NCI-H2171 treated with DMSO at 0.1 percent for 48 hours (cell line): ENCODE data around the gene RIMKLA.

Experiments
- DNase-seq: peaks from one replicate; lab custom pipeline; 2025; lab: John Stamatoyannopoulos, UW

The RIMKLA gene

GRCh38 chr1:42380586-42381279 lies at the start of gene RIMKLA:
Gene RIMKLA, plus strand, starts transcription at chr1:42380792. Its CDS starts 143 bp downstream, at chr1:42380935.
- DNase-seq: peak; percentile 77

DNA sequence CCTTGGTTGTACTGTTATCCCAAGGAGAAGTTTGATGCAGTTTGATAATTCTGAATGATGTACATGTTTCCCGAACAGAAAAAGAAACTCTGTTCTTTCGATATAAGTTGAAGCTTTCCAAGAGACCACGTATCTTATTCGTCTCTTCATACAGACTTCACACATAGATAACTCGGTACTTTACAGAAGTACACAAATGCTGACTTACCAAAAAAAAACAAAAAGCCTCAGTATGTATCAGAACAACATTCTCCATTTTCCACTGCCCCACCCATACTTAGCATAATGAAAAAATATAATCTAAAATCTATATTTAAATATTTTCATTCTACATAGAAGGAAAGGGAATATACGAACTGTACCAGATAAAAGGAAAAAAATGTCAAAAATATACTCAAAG lies 47.7 kb upstream of the RIMKLA start:
- DNase-seq: no peak

DNA sequence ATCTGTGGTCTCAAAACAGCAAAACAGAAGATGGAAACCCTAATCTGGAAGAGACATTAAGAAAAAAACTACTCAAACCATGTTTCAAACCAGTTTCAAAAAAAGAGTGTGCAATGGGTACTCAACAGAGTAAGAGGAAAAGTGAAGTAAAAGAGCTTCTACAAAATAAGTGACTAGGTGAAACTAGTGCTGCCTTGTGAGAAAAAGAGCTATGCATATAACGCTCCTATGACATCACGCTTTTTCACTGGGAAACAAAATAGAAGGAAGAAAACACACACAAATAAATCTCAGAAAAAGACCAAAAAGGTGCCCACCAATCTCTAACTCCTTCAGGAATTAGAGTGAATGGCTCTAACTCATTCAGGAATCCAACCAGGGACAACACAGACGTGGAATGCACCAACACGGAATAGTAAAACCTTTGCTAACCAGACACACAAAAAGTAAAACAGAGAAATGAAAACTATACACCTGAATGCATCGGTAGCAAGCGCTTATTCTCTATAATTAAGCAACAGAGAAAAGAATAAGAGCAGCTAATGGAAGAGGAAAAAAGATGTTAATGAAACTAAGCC lies 46.8 kb upstream of the RIMKLA start:
- DNase-seq: no peak

GRCh38 chr1:42334240-42335049 lies 46.1 kb upstream of the RIMKLA start:
- peak; percentile 70 for DNase-seq

DNA sequence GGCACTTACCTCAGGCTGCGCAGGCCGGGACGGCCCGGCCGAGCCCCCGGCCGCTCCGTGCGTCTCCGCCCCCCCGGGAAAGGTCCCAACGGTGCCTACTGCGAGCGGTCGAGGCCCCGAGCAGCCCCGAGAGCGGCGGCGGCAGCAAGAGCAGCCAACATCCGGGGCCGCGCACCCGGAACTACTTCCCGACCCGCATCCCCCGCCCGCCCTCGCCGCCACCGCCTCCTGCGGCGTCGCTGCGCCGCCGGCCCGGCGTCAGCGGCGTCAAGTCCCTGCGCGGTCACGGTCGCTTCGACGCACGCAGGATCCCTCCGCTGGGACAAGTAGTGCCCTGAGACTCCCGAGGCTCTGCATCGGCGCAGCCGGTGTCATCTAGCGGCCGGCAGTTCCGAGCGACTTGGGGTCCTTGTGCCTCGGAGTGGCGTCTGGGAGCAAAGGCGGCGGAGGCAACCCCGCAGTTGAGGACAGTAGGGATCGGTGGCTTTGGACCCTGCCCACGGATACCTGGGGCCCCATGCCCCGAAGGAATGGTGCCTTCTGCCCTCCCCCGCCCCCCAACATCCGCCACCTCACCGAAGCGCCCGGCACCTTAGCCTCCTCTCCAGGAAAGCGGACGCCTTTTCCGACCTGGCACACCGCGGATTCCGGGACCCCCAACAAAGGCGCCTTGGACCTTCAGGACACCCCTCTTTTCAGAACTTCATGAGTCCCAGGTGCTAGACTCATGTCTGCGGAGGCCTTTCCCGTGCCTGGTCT lies 45.4 kb upstream of the RIMKLA start, which contains the start of gene FOXJ3:
Gene FOXJ3, minus strand, starts transcription at position 186 of the 759 bp plus-strand sequence. CDS start 24,142 bp downstream, outside the sequence.
- peak; percentile 86 for DNase-seq

DNA sequence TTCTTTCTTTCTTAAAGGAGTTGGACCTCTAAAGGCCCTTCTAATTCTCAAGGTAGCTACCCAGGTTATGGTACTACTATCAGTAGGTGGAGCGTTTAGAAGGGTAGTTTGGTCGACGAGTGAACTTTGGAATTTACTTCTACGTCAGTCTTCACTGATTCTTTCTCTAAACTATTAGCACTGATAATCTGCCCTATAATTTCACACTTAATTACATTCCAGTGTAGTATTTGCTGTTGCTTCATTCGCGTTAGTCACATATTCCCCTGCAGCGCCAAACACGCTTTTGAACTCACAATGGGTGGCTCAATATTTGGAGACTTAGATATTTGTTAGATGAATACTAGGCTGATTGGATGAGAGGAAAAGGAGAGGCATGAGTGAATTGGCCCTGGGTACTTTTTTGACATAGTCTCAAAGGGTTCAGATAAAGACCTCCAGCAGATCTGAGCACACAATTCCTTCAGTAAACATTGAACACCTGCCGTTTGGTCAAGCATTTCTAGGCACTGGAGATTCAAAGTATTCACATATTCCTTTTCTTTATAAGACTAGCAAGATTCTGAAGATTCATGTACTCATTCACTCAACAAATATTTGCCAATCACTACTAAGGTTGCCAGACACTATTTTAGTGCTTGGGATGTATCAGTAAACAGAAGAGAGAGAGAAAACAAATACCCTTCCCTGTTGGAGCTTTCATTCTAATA lies 44.6 kb upstream of the RIMKLA start:
- DNase-seq: peak; percentile 40

DNA sequence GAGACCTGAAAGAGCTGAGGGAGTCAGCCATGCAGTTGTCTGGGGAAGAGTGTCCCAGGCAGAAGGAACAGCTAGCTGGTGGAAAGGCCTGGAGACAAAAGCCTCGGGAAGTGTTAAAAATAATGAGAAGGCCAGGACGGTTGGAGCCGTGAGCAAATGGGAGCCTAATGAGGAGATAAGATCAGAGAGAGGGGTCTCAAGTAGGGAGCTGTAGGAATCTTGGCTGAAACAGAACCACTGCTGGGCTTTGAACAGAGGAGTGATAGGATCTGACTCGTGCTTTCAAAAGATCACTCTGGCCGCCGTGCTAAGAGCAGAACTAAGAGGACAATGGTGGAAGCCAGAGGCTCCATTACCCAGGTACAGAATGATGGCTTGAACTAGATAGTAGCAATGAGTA lies 43.6 kb upstream of the RIMKLA start:
- DNase-seq: no peak

DNA sequence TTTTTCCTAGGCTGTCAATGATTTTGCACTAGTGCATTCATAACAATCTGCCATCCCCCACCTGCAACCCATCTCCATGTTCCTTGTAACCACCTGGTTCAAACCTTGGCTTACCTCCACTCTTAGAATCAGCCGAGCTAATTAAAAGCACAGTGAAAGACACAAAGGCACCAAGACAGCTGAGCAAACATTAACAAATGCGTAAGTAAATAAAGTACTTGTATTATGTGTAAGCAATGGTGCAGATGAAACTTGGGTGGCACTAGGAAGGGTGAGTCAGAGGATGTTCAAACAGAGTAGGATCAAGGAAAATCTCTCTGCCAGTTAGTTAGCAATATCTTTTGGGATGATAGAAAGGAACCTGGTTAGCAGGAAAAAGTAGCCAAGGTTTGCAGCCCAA lies 40.5 kb upstream of the RIMKLA start:
- peak; percentile 96 for DNase-seq

DNA sequence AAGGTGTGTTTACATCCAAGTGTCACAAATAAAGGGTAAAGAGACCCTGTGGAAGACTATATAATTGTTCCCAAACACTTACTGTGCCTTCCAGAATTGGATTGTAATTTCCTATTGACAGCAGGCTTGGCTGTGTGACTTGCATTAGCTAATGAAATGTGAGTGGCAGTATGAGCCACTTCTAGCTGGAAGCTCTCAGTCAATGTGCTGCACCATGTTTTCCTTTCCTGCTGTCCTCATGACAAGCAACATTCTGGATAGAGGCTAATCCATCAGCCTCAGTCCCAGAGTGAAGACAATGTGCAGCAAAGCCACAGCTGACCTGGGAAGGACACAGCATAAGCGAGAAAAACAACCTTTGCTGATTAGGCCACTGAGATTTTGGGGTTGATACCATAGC lies 39.7 kb upstream of the RIMKLA start:
- peak; percentile 39 for DNase-seq

DNA sequence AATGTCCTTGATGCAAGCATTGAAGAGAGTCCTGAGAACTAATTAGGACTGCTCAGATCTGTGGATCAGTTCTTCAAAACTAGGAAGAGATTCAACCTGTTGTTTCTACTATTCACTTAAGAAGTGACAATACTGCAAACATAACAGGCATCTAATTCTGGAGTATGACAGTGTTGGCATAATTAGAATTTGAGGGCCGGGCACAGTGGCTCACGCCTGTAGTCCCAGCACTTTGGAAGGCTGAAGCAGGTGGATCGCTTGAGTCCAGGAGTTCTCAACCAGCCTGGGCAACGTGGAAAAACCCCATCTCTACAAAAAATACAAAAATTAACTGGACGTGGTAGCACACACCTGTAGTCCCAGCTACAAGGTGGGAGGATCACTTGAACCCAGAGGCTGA lies 37.5 kb upstream of the RIMKLA start:
- no peak for DNase-seq

DNA sequence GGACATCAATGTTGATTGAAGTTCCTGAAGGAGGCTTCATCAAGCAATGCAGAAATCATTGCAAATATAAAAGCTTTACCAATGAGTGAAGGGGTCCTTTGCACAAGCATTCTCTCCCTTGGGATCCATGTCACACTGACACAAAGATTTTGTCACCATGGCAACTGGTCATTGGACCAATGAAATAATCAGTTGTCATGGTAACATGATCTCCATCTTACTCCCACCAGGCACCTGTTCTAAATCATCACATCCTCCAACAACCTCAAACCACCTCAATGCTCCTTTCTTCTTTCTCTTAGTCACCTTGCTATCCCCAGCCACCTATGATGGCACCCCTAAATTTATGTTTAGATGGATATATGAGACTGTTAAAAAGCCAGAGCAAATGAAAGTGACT lies 32.1 kb upstream of the RIMKLA start:
- DNase-seq: peak; percentile 76

- DNase-seq: no peak
These were observed 30.5 kb upstream of the RIMKLA start for GRCh38 chr1:42350086-42350485.

DNA sequence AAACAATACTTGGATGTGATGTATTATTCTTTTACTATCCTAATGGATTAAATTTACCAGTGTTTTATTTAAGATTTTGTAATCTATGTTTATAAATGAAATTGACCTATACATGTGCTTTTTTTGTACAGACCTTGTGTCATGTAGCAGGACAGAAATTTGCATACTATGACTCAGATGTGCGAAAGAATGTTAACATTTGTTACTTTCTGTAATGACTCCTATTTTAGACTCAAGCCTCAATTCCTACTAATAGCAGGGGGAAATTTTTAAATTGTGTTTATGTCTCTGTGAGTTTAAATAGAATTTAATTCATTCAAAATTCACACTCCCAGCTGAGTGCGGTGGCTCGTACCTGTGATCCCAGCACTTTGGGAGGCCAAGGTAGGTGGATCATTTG lies 21.8 kb upstream of the RIMKLA start:
- no peak for DNase-seq

GRCh38 chr1:42359466-42359865 lies 21.1 kb upstream of the RIMKLA start:
- DNase-seq: no peak

GRCh38 chr1:42364089-42364488 lies 16.5 kb upstream of the RIMKLA start:
- DNase-seq: no peak

GRCh38 chr1:42364542-42364941 lies 16.1 kb upstream of the RIMKLA start:
- DNase-seq: no peak

GRCh38 chr1:42365118-42365517 lies 15.5 kb upstream of the RIMKLA start:
- no peak for DNase-seq

- no peak for DNase-seq
These were observed 12.3 kb upstream of the RIMKLA start for GRCh38 chr1:42368096-42368795.

DNA sequence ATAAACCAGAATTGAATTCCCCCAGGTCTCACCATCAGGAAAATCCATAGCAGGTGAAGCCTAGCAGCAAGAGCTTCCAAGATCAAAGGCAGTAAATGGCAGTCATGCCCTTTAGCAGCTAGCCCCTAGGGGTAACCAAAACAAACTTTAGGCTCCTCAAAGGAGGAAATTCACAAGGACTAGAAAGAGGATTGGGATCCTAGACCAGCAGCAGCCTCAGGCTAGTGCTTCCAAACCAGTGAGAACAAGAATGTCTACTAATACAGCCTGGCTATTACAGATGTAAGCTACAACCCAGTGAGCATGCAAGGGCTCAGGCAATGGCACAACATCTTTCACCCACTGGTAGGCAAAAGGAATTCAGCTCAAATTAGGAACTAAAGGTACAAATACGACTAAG lies 11.1 kb upstream of the RIMKLA start:
- no peak for DNase-seq

GRCh38 chr1:42370876-42371549 lies 9.6 kb upstream of the RIMKLA start:
- DNase-seq: no peak
